ENCODE results near the gene TRIO. TPM values are rescaled to one million over a fixed set of nuclear protein-coding genes. Genes with fewer than 3 reads are reported as not detected.
A peak's percentile ranks its signal among the peaks of the same experiment; 100 is the strongest.
"Not testable (repeated sequence)": the region's sequence is repeated elsewhere in the genome, so short reads cannot be mapped to it uniquely, and the experiment has no call there.

TRIO gene
- total RNA-seq: 34.9 TPM

DNA sequence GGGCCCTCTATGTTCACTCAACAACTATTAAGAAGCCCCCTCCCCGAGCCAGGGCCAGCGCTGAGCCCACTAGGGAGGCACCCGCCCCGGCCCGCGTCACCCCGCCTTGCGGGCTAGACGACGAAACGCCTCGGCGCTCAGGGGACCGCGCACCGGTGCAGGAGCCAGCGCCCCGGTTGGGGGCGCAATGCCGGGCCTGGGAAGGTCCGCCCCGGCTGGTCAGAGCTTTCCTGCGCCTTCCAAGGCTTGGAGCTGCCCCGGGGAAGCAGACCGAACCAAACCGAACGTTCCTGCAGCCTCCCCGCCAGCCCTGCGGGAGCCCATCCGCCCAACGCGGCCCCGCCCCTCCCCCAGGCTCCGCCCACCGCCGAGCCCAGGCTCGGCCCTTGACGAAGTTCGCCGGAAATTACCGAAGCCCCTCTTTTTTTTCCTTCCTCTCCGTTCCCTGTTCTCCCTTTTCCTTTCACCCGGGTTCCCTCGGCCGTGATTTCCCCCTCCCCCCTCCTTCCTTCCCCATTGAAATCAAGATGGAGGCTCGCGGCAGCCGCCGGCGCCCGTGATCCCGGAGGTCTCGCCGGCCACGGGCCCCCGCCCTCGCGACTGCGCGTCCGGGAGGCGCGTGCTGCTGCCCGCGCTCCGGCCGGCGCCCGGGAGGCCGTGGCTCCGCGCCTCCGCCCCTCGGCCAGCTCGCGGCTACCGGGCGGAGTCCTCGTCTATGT, at the start of gene TRIO:
TRIO (plus strand) TSS at position 516 of the 719 bp plus-strand sequence. CDS start 384 bp downstream, outside the sequence.
- ATAC-seq (peak; percentile 79), DNase-seq (ENCODE audit: low spot score) (peak; percentile 92)

DNA sequence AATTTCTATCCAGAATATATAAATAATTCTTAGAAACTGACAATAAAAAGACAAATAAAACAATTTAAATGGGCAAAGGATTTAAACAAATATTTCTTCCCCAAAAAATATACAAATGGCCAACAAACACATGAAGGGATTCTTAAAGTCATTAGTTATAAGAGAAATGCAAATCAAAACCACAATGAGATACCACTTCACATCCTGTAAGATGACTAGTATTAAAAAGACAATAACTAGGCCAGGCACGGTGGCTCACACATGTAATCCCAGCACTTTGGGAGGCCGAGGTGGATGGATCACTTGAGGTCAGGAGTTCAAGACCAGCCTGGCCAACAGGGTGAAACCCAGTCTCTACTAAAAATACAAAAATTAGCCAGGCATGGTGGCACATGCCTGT, 45.8 kb upstream of the TRIO start:
- ATAC-seq; DNase-seq (ENCODE audit: low spot score): not testable (repeated sequence)

DNA sequence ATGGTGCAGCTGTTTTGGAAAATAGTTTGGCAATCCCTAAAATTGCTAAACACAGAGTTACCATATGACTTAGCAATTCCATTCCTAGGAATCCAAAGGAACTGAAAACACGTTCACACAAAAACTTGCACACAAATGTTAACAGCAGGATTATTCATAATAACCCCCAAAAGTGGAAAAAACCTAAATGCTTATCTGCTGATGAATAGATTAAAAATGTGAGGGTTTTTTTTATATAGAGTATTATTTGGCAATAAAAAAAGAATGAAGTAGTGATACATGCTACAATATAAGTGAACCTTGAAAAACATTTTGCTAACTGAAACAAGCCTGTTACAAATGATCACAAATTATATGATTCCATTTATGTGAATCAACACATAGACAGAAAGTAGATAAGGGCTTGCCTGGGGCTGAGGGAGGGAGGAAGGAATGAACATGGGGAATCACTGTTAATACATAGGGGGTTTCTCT, 45.1 kb upstream of the TRIO start:
- ATAC-seq: no peak
- DNase-seq (ENCODE audit: low spot score): no peak

DNA sequence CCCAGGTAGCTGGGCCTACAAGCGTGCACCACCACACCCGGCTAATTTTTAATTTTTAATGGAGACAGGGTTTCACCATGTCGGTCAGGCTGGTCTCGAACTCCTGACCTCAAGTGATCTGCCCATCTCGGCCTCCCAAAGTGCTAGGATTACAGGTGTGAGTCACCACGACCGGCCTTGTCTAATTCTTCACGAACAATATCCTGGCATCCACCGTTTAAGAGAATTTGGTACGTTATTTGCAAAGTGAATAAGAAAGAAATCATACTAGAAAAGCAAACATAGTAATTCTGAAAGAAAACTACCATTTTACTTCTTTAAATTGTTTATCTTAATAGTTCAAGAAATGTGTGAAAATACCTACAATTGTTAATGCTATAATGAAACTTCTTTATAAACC, 42.9 kb upstream of the TRIO start:
- DNase-seq (ENCODE audit: low spot score): no peak
- no peak for ATAC-seq

DNA sequence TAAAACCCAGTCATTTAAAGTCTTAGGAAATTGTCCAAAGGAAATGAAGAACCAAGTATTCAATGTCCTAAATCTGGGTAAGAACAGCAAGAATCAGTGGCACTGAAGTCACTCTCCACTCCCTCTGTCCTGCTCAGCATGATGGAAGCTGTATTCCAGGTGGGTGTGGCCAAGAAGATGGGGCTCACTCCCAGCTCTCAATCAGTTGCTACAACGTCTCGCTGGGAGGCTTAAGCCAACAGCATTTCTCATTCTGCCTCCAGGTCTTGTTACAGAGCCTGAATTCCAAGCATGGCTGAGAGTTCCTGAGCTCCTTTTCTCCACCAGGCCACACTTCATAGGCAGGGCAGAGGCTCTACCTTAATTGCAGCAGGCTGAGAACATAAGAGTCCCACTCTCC, 41.2 kb upstream of the TRIO start:
- DNase-seq (ENCODE audit: low spot score): no peak
- ATAC-seq: no peak

DNA sequence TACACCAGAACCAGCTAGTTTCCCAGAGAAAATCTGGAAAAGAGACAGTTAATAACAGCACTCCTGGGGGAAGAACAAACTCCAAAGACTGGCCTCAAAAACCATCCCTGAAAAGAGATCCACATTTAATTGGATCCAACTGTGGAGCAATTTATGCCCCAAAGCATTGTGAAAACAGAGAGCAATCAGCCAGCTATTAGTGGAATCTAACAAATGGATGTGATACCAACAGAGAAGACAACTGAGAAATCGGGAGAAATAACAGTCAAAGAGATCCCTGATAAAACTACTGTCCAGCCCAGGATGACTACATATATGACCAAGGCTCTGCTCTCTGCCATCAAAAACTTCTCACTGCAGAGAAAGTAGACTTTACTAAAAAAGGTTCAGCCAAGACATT, 40.5 kb upstream of the TRIO start:
- ATAC-seq (no peak), DNase-seq (ENCODE audit: low spot score) (no peak)

DNA sequence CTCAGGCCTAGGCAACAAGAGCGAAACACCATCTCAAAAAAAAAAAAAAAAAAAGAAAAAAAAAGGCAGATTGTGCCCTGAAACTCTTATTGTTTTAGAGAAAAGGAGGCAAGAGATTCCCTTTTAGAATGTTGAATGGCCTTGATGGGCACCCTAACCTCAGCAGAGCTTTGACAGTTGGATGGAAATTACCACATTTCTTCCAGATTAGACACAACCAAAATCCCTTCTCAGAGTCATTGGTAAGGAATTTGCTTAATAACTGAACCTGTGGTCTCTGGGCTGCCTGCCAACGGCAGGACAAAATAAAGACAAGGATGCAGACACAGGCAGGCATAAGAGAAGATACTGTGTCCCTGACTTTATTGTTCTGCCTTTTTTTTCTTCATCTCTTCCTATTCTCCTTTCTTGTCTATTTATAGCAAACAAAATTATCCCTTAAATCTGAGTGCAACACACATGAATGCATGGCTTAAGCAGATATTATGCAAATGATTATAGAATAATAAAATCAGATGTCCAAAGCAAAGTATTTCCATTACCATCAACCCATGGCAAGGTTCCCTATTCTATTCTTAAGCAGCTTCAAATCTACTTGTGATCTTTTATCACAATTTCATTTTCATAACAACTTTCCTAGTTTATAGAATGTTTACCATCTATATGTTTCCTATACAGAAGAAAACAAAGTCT, 37.3 kb upstream of the TRIO start:
- ATAC-seq (no peak), DNase-seq (ENCODE audit: low spot score) (no peak)

DNA sequence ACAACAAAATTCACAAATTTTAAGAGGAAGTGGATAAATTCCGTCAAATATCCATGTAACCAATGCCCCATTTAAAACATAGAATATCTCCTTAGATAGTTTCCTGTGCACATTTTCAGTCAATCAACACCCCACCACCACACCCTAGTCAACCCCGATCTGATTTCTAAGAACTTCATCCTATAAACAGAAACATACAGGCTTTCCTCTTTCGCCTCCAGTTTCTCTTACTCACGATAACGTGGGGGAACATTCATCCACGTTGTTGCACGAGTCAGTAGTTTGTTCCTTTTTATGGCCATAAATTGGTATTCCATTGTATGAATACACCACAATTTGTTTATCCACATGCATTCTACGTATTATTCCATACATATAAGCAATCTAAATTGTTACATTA, 35.6 kb upstream of the TRIO start:
- ATAC-seq (no peak), DNase-seq (ENCODE audit: low spot score) (no peak)

DNA sequence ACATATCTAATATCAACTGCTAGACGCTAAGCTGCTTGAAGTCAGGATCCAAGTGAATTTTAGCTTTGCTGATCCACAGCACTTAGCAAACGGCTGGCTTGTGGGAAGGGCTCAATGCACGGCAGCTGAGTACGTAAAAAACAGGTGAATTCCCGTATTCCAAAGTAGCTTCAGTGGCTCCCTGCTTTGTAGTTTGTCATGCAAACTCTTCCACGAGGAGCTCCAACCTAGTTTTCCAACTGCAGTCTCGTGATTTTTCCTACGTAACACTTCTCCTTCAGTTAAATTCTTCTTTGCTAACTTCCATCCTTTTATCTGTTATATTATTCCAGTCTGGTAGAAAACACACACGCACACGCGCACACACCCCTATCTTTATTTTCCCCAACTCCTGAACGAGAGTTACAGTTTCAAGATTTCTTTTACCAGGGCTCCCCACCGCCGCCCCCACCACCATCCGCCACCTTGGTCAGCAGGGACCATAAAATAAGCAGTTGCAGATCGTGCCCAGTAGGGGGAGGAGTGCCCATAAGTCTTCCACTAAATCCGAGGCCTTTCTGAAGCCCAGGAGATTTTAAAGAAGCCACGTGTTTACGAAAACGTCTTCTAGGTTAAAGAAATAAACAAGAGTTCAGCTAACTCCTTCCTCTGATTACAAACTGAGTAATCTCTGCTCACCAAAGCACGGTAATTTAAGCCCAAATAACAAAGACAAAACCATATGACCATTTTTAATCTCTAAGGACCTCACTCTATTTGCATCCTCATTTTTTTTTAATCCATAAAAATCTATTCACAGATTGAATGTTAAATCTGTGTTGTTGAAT, 34.8 kb upstream of the TRIO start:
- DNase-seq (ENCODE audit: low spot score) (peak; percentile 61), ATAC-seq (peak; percentile 98)

DNA sequence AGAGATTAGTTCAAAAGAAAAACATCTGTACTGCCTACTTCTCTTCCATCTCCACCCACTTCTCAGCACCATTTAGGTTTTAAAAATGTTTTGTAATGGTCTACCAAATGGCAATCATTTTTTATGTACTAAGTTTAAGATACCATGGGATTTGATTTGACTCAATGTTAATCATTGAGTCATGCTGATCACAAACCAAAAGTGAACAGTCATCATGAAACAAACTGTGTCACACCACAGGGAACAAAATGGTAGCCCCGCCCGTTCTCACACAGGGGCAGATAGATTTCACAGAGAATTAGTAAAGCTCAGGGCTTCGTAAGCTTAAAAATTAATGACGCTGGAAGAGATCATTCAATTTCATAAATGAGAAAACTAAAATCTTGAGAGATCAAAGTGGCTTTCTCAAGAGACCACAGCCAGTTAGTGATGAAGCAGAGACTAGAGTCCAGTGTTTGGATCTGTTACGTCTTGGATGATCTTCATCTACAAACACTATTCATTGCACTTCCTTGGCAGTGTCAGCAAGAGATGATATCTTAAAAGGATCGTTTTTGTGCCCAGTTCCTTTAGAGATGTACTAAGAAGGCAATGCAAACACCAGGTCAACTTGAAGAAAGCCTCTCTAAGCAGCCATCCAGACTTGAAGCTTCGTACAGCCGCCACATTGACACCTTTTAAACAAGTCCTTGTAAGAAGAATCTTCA, 33.9 kb upstream of the TRIO start:
- no peak for DNase-seq (ENCODE audit: low spot score)
- no peak for ATAC-seq

DNA sequence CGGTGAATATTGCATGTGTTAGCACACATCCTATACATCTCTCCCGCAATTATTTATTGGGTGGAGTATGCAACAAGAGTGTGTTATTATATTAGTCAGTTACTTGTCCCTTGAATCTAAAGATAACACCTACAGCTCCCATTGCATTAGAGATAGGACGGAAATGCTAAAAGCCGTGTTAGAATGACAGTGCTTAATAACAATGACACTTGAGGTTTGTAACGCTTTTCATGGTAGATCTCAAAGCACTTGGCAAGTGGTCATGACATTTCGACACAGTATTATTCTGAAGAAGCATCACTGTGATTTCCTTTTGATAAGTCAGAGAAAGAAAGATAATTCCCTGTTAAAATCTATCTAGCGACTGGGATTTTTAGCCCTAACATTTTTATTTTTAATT, 33.4 kb upstream of the TRIO start:
- DNase-seq (ENCODE audit: low spot score): no peak
- no peak for ATAC-seq

DNA sequence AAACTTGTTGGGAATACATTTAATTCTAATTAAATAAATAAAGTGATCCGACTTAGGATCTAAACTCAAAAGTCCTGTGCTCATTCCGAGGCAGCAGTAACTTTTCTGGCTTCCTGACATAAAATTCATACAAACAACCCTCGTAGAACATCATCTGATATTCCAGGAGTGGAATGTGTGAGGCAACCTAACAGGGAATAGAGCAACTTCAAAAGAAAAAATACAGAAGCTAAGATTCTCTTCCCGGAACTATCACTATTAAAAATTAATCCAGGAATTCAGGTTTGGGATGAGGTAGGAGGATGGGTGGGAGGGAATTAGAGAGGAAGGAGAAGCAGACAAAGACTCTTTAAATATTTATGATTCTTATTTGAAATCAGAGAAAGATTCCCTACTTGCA, 32.9 kb upstream of the TRIO start:
- no peak for ATAC-seq
- DNase-seq (ENCODE audit: low spot score): no peak

DNA sequence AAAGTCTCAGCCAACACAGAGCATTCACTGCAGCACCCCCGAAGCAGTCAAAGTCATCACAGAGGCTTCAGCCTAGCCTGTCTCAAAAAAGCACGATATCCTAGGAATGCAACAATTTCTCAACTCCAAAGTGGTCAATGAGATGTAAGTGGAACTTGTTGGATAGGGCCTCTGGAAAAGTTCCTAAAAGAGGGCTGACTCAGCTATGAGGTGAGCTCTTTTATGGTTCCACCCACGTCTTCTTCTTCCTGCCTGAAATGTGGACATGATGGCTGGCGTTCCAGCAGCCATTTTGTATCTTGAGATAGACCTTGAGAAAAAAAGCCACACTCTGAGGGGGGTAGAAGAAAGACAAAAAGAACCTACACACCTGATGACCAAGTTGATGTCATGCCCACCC, 32.5 kb upstream of the TRIO start:
- DNase-seq (ENCODE audit: low spot score) (no peak), ATAC-seq (no peak)

DNA sequence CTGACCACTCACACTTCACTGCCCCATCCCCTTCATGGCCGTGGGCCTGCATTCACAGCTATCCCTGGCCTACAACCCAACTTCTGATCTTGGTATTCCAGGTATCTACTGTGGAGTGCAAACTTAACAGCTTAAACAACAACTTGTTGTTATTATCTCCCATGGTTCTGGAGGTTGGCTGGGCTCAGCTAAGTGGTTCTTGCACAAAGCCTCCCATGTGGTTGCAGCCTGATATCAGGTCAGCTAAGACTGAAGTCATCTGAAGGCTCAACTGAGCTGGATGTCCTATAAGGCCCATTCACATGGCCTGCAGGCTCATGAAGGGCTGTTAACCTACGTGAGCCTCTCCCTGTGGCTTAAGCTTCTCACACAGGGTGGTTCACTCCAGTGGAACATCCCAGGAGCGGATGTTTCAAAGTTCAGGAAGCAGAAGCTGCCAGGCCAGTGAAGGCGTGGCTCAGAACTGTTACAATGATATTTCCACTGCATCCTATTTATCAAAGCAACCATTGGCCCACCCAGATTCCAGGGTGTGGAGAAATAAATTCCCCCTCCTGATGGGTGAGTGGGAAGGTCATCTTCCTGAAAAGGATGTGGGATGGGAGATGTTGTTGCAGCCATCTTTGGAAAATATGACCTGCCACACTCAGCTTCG, 30.0 kb upstream of the TRIO start:
- DNase-seq (ENCODE audit: low spot score) (no peak), ATAC-seq (peak; percentile 77)

DNA sequence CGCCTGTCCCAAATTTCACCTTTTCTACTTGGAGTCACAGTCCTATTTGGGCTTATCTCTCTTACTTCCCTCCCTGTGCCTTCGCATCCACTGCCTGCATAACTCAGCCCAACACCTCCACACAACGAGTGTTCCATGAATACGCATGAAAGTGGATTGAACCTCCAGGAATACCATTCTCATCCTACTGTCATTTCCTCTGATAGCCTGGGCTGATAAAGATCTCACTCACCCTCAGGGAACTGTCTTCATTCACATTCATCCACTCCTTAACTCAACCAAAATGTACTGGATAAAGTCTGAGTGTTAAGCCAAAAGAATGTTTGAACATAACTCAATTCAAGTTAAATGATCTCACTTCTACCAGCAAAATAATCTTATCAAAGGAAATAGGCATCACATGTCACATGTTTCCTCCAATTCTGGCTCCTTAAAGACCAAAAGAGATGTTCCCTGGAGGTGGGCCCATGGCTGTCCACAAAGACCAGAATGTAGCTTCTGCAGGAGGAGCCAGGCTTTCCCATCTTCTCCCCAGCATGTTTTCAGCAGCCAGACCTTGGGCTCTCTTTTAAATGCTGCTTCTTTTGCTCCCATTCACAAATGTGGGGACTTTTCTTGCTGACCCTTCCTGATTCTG, 28.4 kb upstream of the TRIO start:
- no peak for DNase-seq (ENCODE audit: low spot score)
- ATAC-seq: no peak

DNA sequence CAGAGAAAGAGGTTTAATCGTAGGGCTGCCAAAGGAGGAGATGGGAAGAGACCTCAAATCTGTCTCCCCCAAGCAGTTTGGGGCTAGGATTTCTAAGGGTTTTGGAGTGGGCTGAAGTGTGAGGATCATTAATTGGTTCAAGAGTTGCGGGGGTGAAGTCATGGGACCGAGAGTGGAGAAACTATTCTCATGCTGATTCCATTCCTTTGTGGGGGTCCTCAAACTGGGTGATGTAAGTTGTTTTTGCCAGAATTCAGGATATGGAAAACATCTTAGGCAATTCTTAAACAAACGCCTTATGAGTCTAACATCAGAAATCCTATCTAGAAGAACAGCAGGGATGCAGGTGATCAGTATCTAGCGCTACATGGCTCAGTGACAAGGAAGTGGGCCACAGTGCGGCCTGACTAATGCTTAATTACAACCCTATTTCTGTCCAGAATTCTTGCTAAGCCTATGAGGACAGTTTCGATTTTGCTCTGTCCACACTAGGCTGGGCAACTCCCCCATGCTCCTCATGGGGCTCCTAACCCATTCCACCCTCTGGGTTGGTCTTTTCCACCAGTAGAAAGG, 27.7 kb upstream of the TRIO start:
- DNase-seq (ENCODE audit: low spot score): no peak
- ATAC-seq: no peak

DNA sequence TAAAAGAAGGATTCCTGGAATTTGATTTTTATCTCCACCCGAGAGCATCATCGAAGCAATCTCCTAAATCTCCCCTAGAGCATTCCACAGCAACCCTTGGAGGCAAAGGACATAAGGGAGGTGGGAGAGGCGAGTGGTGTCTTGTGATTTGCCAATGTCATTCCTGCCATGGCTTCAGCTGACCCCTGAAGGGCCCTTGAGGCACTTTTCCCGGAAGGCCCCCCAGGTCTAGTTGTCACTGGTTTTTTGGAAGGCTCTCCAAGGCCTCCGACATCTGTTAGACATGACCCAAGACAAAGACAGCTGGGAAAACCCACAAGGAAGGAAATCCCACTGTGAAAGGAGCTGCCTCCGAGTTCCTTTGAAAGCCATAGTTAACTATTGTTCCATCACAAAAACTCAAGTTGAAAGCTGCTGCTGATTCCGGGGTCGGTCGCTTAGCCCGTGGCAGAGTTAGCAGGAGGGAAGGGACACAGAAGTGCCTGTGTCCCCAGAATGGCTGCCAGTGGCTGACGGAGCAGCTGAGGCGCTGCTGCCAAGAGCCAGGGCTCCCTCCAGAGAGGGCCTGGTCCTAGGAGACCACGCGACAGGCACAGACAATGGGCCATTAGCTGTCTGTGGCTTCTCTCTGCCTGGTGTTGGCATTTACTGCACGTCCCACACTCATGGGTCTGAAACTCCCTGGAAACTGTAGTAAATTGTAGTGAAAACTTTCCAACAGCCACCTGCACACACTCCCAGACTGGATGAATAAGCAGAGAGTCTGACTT, 24.4 kb upstream of the TRIO start:
- DNase-seq (ENCODE audit: low spot score) (no peak), ATAC-seq (no peak)

DNA sequence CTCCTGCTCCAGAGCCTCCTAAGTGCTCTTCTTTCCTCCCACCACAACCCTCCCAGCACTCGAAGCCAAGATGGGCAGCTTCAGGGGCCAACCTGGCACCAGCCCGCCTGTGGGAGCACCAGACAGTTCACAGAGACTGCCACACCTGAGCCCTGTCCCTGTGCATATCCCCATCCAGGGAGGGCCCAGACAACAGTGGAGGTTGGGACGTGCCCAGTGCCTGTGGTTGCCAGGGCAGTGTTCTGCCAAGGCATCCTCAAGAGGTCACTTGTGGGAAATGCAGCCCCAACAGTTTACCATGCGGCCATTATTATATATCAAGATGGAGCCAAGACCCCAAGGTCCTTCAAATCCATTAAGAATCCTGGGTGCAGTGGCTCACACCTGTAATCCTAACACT, 23.0 kb upstream of the TRIO start:
- ATAC-seq (no peak), DNase-seq (ENCODE audit: low spot score) (no peak)

DNA sequence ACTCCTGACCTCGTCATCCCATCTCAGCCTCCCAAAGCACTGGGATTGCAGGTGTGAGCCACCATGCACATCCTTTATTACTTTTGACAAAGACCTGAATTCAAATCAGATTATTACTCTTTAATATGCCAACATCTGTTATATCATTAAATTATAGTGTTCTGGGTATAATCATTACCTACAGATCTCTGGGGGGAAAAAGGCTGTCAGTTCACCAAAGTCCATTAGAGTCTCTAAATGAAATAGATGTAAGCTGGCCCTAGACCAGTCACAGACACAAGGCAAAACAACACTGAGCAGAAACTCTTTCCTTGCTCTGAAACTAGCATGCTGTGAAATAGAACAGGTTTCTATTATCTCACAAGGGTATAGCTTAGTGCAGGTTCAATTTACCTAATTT, 21.6 kb upstream of the TRIO start:
- ATAC-seq (no peak), DNase-seq (ENCODE audit: low spot score) (no peak)
